Spleen (tissue), 7 donors: ENCODE measurements around the gene FGF2.

Source experiments
- POLR2A ChIP-seq, 3 donors: fragments of 450-650 bp; IDR thresholded peaks; one replicate each; pipeline ENCODE4 v1.5.1; 2017; ENCODE audit warnings: antibody characterized with exemption in 3 of 3, mild to moderate bottlenecking in 1 of 3
- POLR2AphosphoS5 ChIP-seq, 3 donors: sonication (generic); formaldehyde crosslinking; IDR thresholded peaks; one replicate each; pipeline ENCODE4 v1.5.1; 2017; ENCODE audit warnings: antibody characterized with exemption in 3 of 3
- TF ChIP-seq, protein P1 (sequence below), 11 experiments: fragments of 200-600 bp in 7 of 11; fragments of 450-650 bp in 4 of 11; sonication (generic) in 4 of 11; IDR thresholded peaks in 8 of 11; conservative IDR thresholded peaks in 3 of 11; 1 replicate in 7 of 11; 2 replicates in 4 of 11; pipeline versions ENCODE4 v1.4.0 to v1.8.0; 2016 to 2021; ENCODE audit warnings: antibody characterized with exemption in 11 of 11, inconsistent platforms in 4 of 11, mild to moderate bottlenecking in 1 of 11
- donor health status: DM: no; HTN: no; CAD: no; lungs with moderate emphysema.
- donor health status: DM: no; HTN: no; CAD: no.
- donor health status: DM: no; HTN: no; CAD: no.

DNA sequence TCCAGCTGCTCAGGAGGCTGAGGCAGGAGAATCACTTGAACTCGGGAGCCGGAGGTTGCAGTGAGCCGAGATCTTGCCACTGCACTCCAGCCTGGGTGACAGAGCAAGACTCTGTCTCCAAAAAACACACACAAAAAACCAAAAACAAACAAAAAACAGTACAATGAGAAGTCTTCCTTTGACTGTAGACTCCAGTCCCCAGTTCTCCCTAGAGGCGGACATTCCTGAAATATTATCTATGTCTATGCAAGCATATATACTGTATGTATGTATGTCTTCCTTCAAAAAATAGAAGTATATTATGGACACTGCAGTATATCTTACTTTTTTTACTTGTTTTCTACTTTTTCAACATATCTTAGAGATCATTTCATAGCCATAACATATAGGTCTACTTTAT, 10.2 kb upstream of the FGF2 start:
- TF ChIP-seq, protein P1, sequence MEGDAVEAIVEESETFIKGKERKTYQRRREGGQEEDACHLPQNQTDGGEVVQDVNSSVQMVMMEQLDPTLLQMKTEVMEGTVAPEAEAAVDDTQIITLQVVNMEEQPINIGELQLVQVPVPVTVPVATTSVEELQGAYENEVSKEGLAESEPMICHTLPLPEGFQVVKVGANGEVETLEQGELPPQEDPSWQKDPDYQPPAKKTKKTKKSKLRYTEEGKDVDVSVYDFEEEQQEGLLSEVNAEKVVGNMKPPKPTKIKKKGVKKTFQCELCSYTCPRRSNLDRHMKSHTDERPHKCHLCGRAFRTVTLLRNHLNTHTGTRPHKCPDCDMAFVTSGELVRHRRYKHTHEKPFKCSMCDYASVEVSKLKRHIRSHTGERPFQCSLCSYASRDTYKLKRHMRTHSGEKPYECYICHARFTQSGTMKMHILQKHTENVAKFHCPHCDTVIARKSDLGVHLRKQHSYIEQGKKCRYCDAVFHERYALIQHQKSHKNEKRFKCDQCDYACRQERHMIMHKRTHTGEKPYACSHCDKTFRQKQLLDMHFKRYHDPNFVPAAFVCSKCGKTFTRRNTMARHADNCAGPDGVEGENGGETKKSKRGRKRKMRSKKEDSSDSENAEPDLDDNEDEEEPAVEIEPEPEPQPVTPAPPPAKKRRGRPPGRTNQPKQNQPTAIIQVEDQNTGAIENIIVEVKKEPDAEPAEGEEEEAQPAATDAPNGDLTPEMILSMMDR (IDR thresholded peaks at IDR 0.05 in 8 of 11, conservative IDR thresholded peaks at IDR 0.05 in 3 of 11), result no peak
- no peak for TF ChIP-seq POLR2AphosphoS5 (IDR thresholded peaks at IDR 0.05)
- TF ChIP-seq POLR2A (IDR thresholded peaks at IDR 0.05), result no peak
